HFF-Myc (cell line): ENCODE measurements around the gene TFF2.

Source experiments
- DNase-seq: peaks from one replicate; pipeline ENCODE4 v3.0.0-alpha.2; 2011; ENCODE audit warnings: low read depth; ENCODE audit errors: extremely low read depth
- H3K4me3 ChIP-seq: replicated peaks from 2 replicates; pipeline ENCODE4 v1.5.1; 2011; ENCODE audit warnings: low read depth, mild to moderate bottlenecking, control low read depth, low read length
- CTCF ChIP-seq: IDR thresholded peaks from 2 replicates; pipeline ENCODE4 v1.5.1; 2012; ENCODE audit warnings: mild to moderate bottlenecking, low read depth, low read length, control low read depth; ENCODE audit errors: missing control alignments

TFF2 gene

GRCh38 chr21:42361286-42361685 is 10.5 kb upstream of the TFF2 start:
- H3K4me3 ChIP-seq, result no peak overlapping the region
- DNase-seq, result no peak
- TF ChIP-seq CTCF, result no peak

- DNase-seq, result no peak
- TF ChIP-seq CTCF, result peak; percentile 20
- H3K4me3 ChIP-seq, result no peak overlapping the region
Observed at GRCh38 chr21:42360317-42360716, 9.5 kb upstream of the TFF2 start.

- DNase-seq, result no peak
- no peak for TF ChIP-seq CTCF
- no peak overlapping the region for H3K4me3 ChIP-seq
Observed at GRCh38 chr21:42358937-42359336, 8.1 kb upstream of the TFF2 start.

- DNase-seq, result no peak
- no peak for TF ChIP-seq CTCF
- H3K4me3 ChIP-seq, result no peak overlapping the region
Observed at GRCh38 chr21:42358261-42358660, 7.5 kb upstream of the TFF2 start.

- H3K4me3 ChIP-seq, result no peak overlapping the region
- no peak for DNase-seq
- TF ChIP-seq CTCF, result no peak
Observed at GRCh38 chr21:42357307-42357706, 6.5 kb upstream of the TFF2 start.

- TF ChIP-seq CTCF, result no peak
- no peak overlapping the region for H3K4me3 ChIP-seq
- DNase-seq, result no peak
Observed at GRCh38 chr21:42356650-42357049, 5.9 kb upstream of the TFF2 start.

- no peak overlapping the region for H3K4me3 ChIP-seq
- no peak for DNase-seq
- no peak for TF ChIP-seq CTCF
Observed at GRCh38 chr21:42356046-42356445, 5.3 kb upstream of the TFF2 start.
